Endodermal cell (in vitro differentiated cells): ENCODE results near the gene OR2AP1. TPM values are rescaled to one million over a fixed set of nuclear protein-coding genes. Genes with fewer than 3 reads are reported as not detected.
"Not testable (repeated sequence)": the region's sequence is repeated elsewhere in the genome, so short reads cannot be mapped to it uniquely, and the experiment has no call there.

Experiments used
- DNase-seq: peaks from one replicate; pipeline ENCODE4 v3.0.0-alpha.2; 2017
- H3K27ac ChIP-seq: 2 replicates; pipeline ENCODE4 v1.5.1; 2013; ENCODE audit warnings: mild to moderate bottlenecking, low read depth, low read length, moderate library complexity
- H3K27me3 ChIP-seq: 2 replicates; pipeline ENCODE4 v1.6.1; 2013; ENCODE audit warnings: mild to moderate bottlenecking, low read length, moderate library complexity; ENCODE audit not compliant: insufficient read depth, control insufficient read depth, poor library complexity, severe bottlenecking
- H3K36me3 ChIP-seq: 2 replicates; pipeline ENCODE4 v1.7.0; 2013; ENCODE audit warnings: mild to moderate bottlenecking, low read length, moderate library complexity; ENCODE audit not compliant: control insufficient read depth, insufficient read depth
- H3K4me1 ChIP-seq: one replicate; pipeline ENCODE4 v1.7.0; 2013; ENCODE audit warnings: low read length; ENCODE audit not compliant: control insufficient read depth, insufficient read depth
- H3K4me3 ChIP-seq: 2 replicates; pipeline ENCODE4 v1.5.1; 2013; ENCODE audit warnings: mild to moderate bottlenecking, low read length, moderate library complexity
- H3K9ac ChIP-seq: 2 replicates; pipeline ENCODE4 v1.6.1; 2013; ENCODE audit warnings: mild to moderate bottlenecking, low read length, moderate library complexity; ENCODE audit not compliant: poor library complexity, severe bottlenecking; ENCODE audit errors: extremely low read depth
- H3K9me3 ChIP-seq: 2 replicates; pipeline ENCODE4 v1.6.1; 2013; ENCODE audit warnings: mild to moderate bottlenecking, low read length, moderate library complexity; ENCODE audit not compliant: control insufficient read depth
- H3K27ac Mint-ChIP-seq: 2 replicates; pipeline ENCODE4 v1.8.0; 2020; ENCODE audit warnings: mixed read lengths
- H3K27me3 Mint-ChIP-seq: 2 replicates; pipeline ENCODE4 v1.8.0; 2021; ENCODE audit warnings: mild to moderate bottlenecking, mixed read lengths; ENCODE audit not compliant: insufficient read depth
- H3K36me3 Mint-ChIP-seq: 2 replicates; pipeline ENCODE4 v1.8.0; 2020; ENCODE audit warnings: low read depth, mixed read lengths
- H3K4me1 Mint-ChIP-seq: 2 replicates; pipeline ENCODE4 v1.8.0; 2020; ENCODE audit warnings: mixed read lengths
- H3K4me3 Mint-ChIP-seq: 2 replicates; pipeline ENCODE4 v1.8.0; 2020; ENCODE audit warnings: mild to moderate bottlenecking, moderate library complexity, mixed read lengths
- H3K9me3 Mint-ChIP-seq: 2 replicates; pipeline ENCODE4 v1.8.0; 2020; ENCODE audit warnings: mild to moderate bottlenecking, mixed read lengths
- WGBS, 2 experiments: methylation state at CpG; one replicate each; pipeline versions ENCODE4 v1.1.5 to v1.1.7; 2013; ENCODE audit warnings: missing lambda C conversion rate in 2 of 2, mixed read lengths in 1 of 2; ENCODE audit not compliant: insufficient coverage in 1 of 2, insufficient read length in 1 of 2; 5-methylcytosine and 5-hydroxymethylcytosine counted together
- long read RNA-seq, 4 experiments: library from polyadenylated mRNA in 2 of 4; library from RNA in 1 of 4; library from capped mRNA in 1 of 4; stranded (forward) in 3 of 4; unstranded in 1 of 4; transcript quantifications; one replicate each; pipeline ENCODE4 v2.0.0, GENCODE V29; 2020 to 2021; ENCODE audit warnings: inconsistent platforms in 1 of 4
- polyA plus RNA-seq, 2 experiments: library from polyadenylated mRNA; stranded (reverse); fragments of 50-300 nt; gene quantifications; one replicate each; pipeline ENCODE4 v1.2.3, GENCODE V29; 2013
- total RNA-seq, 2 donors: library from RNA; stranded (reverse); fragmentation: NEBNext Ultra II Directional in 1 of 2; extraction: Animal tissue kit (Norgen Biotek cat#: 25700) in 1 of 2; gene quantifications; 2 replicates in 1 of 2; 3 replicates in 1 of 2; pipeline ENCODE4 v1.2.1, GENCODE V29; 2021
- TF ChIP-seq, protein P1 (sequence below): fragments of 200-600 bp; sonication (generic); conservative IDR thresholded peaks from 2 replicates; pipeline ENCODE4 v1.5.0; 2021; ENCODE audit warnings: antibody characterized with exemption, mild to moderate bottlenecking

The OR2AP1 gene
- not detected for total RNA-seq
- polyA plus RNA-seq (2013, experiment 1 of 2) = not detected
- not detected for polyA plus RNA-seq (2013, experiment 2 of 2)
- long read RNA-seq, experiment 1 = 0 reads
- long read RNA-seq, experiment 2 = 0 reads
- long read RNA-seq, experiment 3 = 0 reads
- long read RNA-seq, experiment 4 = 0 reads

DNA sequence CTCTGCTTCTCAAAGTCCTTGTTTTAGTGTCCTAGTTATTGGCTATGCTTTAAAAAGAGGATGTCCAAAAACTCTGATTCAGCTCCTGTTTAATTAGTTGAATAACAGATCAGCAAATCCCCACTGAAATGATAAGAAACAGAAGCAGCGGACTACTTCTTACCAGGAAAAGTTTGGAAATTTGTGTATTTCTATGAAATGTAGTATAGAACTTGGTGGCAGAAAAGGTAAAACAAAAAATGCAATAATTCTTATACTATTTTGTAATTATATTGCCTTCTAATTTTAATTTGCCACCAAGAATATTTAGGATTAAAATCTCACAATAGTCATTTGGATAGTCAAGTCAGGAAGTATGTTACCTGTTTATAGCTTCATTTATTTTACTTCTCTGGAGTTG is at the start of gene OR2AP1:
Gene OR2AP1 (plus strand): TSS at position 301 of the 400 bp plus-strand sequence. CDS start 1,947 bp downstream, outside the sequence.
- peaks cover 6% of the 10 kb centered on the region for H3K27me3 Mint-ChIP-seq
- H3K4me3 Mint-ChIP-seq = no peak within 1 kb of the TSS
- H3K9ac ChIP-seq = no peak within 1 kb of the TSS
- peaks cover 27% of the 10 kb centered on the region for H3K9me3 ChIP-seq
- WGBS, 2 experiments = 80% methylated on average over 1 of the region's 1 CpG; no CpG with 5 or more reads in 1 of the 2 experiments
- no peaks in the 10 kb centered on the region for H3K4me1 ChIP-seq
- DNase-seq = no peak
- no peak within 1 kb of the TSS for H3K27ac Mint-ChIP-seq
- peaks cover 45% of the 10 kb centered on the region for H3K9me3 Mint-ChIP-seq
- peaks cover 2% of the 10 kb centered on the region for H3K36me3 Mint-ChIP-seq
- TF ChIP-seq, protein P1, sequence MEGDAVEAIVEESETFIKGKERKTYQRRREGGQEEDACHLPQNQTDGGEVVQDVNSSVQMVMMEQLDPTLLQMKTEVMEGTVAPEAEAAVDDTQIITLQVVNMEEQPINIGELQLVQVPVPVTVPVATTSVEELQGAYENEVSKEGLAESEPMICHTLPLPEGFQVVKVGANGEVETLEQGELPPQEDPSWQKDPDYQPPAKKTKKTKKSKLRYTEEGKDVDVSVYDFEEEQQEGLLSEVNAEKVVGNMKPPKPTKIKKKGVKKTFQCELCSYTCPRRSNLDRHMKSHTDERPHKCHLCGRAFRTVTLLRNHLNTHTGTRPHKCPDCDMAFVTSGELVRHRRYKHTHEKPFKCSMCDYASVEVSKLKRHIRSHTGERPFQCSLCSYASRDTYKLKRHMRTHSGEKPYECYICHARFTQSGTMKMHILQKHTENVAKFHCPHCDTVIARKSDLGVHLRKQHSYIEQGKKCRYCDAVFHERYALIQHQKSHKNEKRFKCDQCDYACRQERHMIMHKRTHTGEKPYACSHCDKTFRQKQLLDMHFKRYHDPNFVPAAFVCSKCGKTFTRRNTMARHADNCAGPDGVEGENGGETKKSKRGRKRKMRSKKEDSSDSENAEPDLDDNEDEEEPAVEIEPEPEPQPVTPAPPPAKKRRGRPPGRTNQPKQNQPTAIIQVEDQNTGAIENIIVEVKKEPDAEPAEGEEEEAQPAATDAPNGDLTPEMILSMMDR = no peak
- no peaks in the 10 kb centered on the region for H3K27me3 ChIP-seq
- H3K27ac ChIP-seq = no peak within 1 kb of the TSS
- no peaks in the 10 kb centered on the region for H3K36me3 ChIP-seq
- no peak within 1 kb of the TSS for H3K4me3 ChIP-seq
- H3K4me1 Mint-ChIP-seq = no peaks in the 10 kb centered on the region

DNA sequence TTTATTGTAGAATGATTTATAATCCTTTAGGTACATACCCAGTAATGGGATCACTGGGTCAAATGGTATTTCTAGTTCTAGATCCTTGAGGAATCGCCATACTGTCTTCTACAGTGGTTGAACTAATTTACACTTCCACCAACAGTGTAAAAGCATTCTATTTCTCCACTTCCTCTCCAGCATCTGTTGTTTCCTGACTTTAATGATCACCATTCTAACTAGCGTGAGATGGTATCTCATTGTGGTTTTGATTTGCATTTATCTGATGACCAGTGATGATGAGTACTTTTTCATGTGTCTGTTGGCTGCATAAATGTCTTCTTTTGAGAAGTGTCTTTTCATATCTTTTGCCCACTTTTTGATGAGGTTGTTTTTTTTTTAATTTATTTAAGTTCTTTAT is 24.0 kb upstream of the OR2AP1 start:
- H3K36me3 Mint-ChIP-seq, H3K4me1 ChIP-seq, H3K9ac ChIP-seq, H3K27ac ChIP-seq, H3K36me3 ChIP-seq, H3K4me1 Mint-ChIP-seq, DNase-seq, H3K4me3 ChIP-seq, H3K27ac Mint-ChIP-seq, H3K4me3 Mint-ChIP-seq, H3K27me3 ChIP-seq: not testable (repeated sequence)
- peaks cover 10% of the 10 kb centered on the region for H3K9me3 ChIP-seq
- Mint-ChIP-seq H3K9me3 (peaks cover 28% of the 10 kb centered on the region), H3K27me3 (peaks cover 17% of the 10 kb centered on the region)
- 87 to 95% methylated on average over 1 to 2 of the region's 2 CpGs for WGBS, 2 experiments

DNA sequence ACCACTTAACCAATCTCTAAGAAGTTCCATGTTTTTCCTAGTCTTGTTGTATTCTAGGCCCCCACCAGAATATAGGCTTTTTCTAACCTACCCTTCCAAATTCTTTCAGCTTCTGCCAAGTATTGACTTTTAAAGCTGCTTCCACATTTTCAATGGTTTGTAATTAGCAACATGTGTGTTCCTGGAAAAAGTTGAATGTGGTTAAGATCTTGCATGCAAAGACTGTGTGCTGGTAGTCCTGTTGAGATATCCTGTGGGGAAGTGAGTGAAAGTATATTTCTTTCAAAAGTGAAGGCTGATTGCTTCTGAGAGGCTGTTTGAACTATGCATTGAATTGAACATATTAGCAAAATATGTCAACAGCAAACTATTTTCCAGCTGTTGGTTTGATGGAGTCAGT is 23.5 kb upstream of the OR2AP1 start:
- H3K27ac Mint-ChIP-seq = no peak overlapping the region
- no peaks in the 10 kb centered on the region for H3K36me3 Mint-ChIP-seq
- H3K27me3 Mint-ChIP-seq = peaks cover 17% of the 10 kb centered on the region
- H3K9me3 Mint-ChIP-seq = peaks cover 28% of the 10 kb centered on the region
- H3K4me3 ChIP-seq = no peak overlapping the region
- H3K36me3 ChIP-seq = no peaks in the 10 kb centered on the region
- no peak overlapping the region for H3K27ac ChIP-seq
- H3K27me3 ChIP-seq = no peaks in the 10 kb centered on the region
- peaks cover 10% of the 10 kb centered on the region for H3K9me3 ChIP-seq
- TF ChIP-seq, protein P1 = no peak
- H3K9ac ChIP-seq = no peak overlapping the region
- no peak for DNase-seq
- H3K4me1 Mint-ChIP-seq = no peaks in the 10 kb centered on the region
- H3K4me1 ChIP-seq = no peaks in the 10 kb centered on the region
- H3K4me3 Mint-ChIP-seq = no peak overlapping the region

DNA sequence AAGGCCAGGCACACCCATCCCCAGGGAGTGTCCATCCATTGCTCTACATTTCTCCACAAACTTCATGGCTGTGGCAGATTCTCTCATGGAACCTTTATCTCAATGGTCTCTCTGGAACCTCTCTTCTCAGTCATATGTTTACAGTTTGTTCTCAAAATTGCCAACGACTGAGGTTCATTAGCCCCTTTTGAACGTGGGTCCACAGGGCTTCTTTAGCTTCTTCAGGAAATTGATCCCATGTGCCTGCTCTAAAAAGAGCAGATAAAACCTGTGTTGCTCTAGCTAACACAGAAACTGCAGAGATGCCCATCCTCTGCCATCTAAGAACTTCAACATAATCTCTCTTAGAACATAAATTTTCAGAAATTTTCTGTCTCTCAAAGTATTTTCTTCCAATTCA is 23.0 kb upstream of the OR2AP1 start, which contains the start of gene OR6C4:
Gene OR6C4 (plus strand): TSS at position 301 of the 400 bp plus-strand sequence. CDS start 1,625 bp downstream, outside the sequence.
- Mint-ChIP-seq H3K4me1 (no peaks in the 10 kb centered on the region), H3K27me3 (peaks cover 15% of the 10 kb centered on the region), H3K27ac (no peak within 1 kb of the TSS), H3K4me3 (no peak within 1 kb of the TSS), H3K9me3 (peaks cover 28% of the 10 kb centered on the region), H3K36me3 (no peaks in the 10 kb centered on the region)
- Histone ChIP-seq H3K9me3 (peaks cover 10% of the 10 kb centered on the region), H3K36me3 (no peaks in the 10 kb centered on the region), H3K4me3 (no peak within 1 kb of the TSS), H3K27ac (no peak within 1 kb of the TSS), H3K4me1 (no peaks in the 10 kb centered on the region), H3K27me3 (no peaks in the 10 kb centered on the region), H3K9ac (no peak within 1 kb of the TSS)
- no peak for DNase-seq
- TF ChIP-seq, protein P1 = no peak
- 50 to 59% methylated on average over 2 of the region's 2 CpGs for WGBS, 2 experiments
